HFF-Myc (cell line): ENCODE measurements around the gene OPCML.

Source experiments
- DNase-seq: peaks from one replicate; pipeline ENCODE4 v3.0.0-alpha.2; 2011; ENCODE audit warnings: low read depth; ENCODE audit errors: extremely low read depth
- H3K4me3 ChIP-seq: replicated peaks from 2 replicates; pipeline ENCODE4 v1.5.1; 2011; ENCODE audit warnings: low read depth, mild to moderate bottlenecking, control low read depth, low read length
- TF ChIP-seq, protein P1 (sequence below): IDR thresholded peaks from 2 replicates; pipeline ENCODE4 v1.5.1; 2012; ENCODE audit warnings: mild to moderate bottlenecking, low read depth, low read length, control low read depth; ENCODE audit errors: missing control alignments

Gene OPCML

GRCh38 chr11:132913886-132914285 is 618.4 kb downstream of the OPCML start:
- no peak overlapping the region for H3K4me3 ChIP-seq
- TF ChIP-seq, protein P1, sequence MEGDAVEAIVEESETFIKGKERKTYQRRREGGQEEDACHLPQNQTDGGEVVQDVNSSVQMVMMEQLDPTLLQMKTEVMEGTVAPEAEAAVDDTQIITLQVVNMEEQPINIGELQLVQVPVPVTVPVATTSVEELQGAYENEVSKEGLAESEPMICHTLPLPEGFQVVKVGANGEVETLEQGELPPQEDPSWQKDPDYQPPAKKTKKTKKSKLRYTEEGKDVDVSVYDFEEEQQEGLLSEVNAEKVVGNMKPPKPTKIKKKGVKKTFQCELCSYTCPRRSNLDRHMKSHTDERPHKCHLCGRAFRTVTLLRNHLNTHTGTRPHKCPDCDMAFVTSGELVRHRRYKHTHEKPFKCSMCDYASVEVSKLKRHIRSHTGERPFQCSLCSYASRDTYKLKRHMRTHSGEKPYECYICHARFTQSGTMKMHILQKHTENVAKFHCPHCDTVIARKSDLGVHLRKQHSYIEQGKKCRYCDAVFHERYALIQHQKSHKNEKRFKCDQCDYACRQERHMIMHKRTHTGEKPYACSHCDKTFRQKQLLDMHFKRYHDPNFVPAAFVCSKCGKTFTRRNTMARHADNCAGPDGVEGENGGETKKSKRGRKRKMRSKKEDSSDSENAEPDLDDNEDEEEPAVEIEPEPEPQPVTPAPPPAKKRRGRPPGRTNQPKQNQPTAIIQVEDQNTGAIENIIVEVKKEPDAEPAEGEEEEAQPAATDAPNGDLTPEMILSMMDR = no peak
- DNase-seq = no peak

DNA sequence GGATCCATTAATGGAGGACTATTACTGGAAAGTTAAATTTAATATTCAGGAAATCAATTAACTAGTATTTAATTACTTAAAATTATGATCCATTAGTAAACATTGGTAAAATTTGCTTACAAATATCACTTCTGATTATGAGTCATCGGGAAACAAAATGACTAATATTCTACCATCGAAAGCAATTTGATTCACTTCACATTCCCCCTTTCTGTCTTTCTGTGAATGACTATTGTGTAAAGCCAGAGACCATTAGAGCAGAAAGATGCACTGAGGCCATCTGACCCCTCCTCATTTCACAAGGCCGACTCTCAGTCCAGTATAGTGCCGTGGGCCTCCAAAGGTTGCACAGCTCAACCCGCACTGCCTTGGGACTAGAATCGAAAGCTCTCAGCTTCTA is 619.0 kb downstream of the OPCML start:
- H3K4me3 ChIP-seq = no peak overlapping the region
- no peak for DNase-seq
- TF ChIP-seq, protein P1 = no peak

DNA sequence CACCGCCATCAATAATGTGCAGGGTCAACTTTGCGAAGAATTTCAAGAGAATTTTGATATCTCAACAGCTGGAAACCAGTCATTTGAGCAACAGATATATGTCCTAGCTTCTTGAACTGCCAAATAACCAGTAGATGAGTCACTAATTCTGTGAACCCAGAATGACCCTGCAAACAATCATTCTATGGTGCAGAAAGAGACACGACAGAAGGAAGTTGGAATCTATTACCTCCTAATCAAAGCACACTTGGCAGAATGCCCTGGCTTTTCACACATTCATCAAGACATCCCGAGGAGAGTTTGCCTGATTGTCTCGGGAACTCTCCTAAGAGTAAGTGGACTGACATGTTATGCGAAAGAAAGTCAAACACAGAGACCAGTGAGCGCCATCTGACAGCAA is 621.1 kb downstream of the OPCML start:
- H3K4me3 ChIP-seq = no peak overlapping the region
- no peak for DNase-seq
- TF ChIP-seq, protein P1 = no peak

GRCh38 chr11:132910011-132910760 is 622.1 kb downstream of the OPCML start:
- TF ChIP-seq, protein P1 = no peak
- no peak overlapping the region for H3K4me3 ChIP-seq
- no peak for DNase-seq

DNA sequence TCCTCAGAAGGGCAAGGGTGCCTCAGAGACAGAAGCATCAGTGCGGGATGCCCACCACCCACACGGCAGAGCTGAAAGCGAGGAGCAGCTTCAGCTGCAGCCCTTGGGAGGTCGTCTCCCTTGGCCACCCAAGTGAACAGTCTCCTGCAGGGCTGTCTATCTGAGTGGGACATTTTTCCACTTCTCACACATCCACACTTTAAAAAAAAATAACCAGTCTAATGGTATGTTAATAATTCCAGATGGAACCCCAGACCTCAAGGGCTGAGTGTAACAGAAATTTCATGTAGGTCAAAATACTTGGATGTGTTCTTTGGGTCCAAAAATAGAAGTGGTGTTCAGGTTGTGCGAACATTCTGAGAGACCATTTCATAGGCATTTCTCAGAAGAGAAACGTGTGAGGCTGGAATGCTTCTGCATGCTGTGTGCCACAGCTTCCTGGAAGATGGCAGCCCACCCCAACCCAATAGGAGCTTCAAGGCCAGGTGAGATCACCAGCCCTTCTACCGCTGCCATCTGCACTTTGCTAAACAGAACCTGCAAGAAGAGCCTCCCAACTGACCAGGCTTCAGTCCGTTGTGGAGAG is 623.2 kb downstream of the OPCML start:
- DNase-seq = no peak
- TF ChIP-seq, protein P1 = no peak
- no peak overlapping the region for H3K4me3 ChIP-seq

GRCh38 chr11:132908414-132908810 is 623.9 kb downstream of the OPCML start:
- no peak overlapping the region for H3K4me3 ChIP-seq
- TF ChIP-seq, protein P1 = no peak
- no peak for DNase-seq
